Activated naive CD4-positive, alpha-beta T cell treated with Interleukin-2 at 50 U/mL for 16 hours (primary cell): Measurements from ENCODE around the gene DPYD.

Source experiments
- DNase-seq: peaks from one replicate; pipeline ENCODE4 v3.0.0-alpha.2; 2020

DPYD gene

GRCh38 chr1:97174039-97174704 lies 746.7 kb downstream of the DPYD start:
- DNase-seq: no peak

GRCh38 chr1:97170300-97170699 lies 750.5 kb downstream of the DPYD start:
- no peak for DNase-seq

GRCh38 chr1:97168056-97168455 lies 752.8 kb downstream of the DPYD start:
- DNase-seq: no peak

GRCh38 chr1:97167246-97167645 lies 753.6 kb downstream of the DPYD start:
- DNase-seq: no peak

- DNase-seq: no peak
These were observed 754.2 kb downstream of the DPYD start for GRCh38 chr1:97166626-97167025.

- no peak for DNase-seq
These were observed 756.6 kb downstream of the DPYD start for GRCh38 chr1:97164276-97164639.

- DNase-seq: no peak
These were observed 757.1 kb downstream of the DPYD start for GRCh38 chr1:97163591-97164275.

- no peak for DNase-seq
These were observed 760.0 kb downstream of the DPYD start for GRCh38 chr1:97160818-97161217.

GRCh38 chr1:97159342-97159741 lies 761.5 kb downstream of the DPYD start:
- DNase-seq: no peak

- DNase-seq: no peak
These were observed 762.1 kb downstream of the DPYD start for GRCh38 chr1:97158691-97159096.

GRCh38 chr1:97157991-97158390 lies 762.8 kb downstream of the DPYD start:
- no peak for DNase-seq

- no peak for DNase-seq
These were observed 769.2 kb downstream of the DPYD start for GRCh38 chr1:97151651-97152050.

GRCh38 chr1:97145321-97145956 lies 775.4 kb downstream of the DPYD start:
- no peak for DNase-seq

GRCh38 chr1:97144527-97144926 lies 776.3 kb downstream of the DPYD start:
- DNase-seq: no peak

- no peak for DNase-seq
These were observed 777.5 kb downstream of the DPYD start for GRCh38 chr1:97143236-97143882.

GRCh38 chr1:97140611-97141010 lies 780.2 kb downstream of the DPYD start:
- no peak for DNase-seq

GRCh38 chr1:97139512-97139911 lies 781.3 kb downstream of the DPYD start:
- DNase-seq: no peak

GRCh38 chr1:97138515-97139032 lies 782.3 kb downstream of the DPYD start:
- no peak for DNase-seq

- no peak for DNase-seq
These were observed 782.8 kb downstream of the DPYD start for GRCh38 chr1:97137862-97138514.

- DNase-seq: no peak
These were observed 783.8 kb downstream of the DPYD start for GRCh38 chr1:97136996-97137395.

- DNase-seq: no peak
These were observed 784.9 kb downstream of the DPYD start for GRCh38 chr1:97135972-97136371.

GRCh38 chr1:97128426-97128825 lies 792.4 kb downstream of the DPYD start:
- DNase-seq: no peak
